PC-9 (cell line): ENCODE measurements around the gene CTIF. TPM values are rescaled to one million over a fixed set of nuclear protein-coding genes. Genes with fewer than 3 reads are reported as not detected.

Experiments
- BruUV-seq: library from RNA; stranded (reverse); fragments of 400-500 nt; replicated peaks from 2 replicates; lab custom pipeline; 2021; lab: Mats Ljungman, UMichigan
- CTCF ChIA-PET: fragments of 300-600 bp; sonication (Branson Sonifier 250); formaldehyde crosslinking; loops from one replicate; lab custom pipeline; 2022; ENCODE audit warnings: antibody characterized with exemption; lab: Charles Lee
- POLR2A ChIA-PET: fragments of 300-600 bp; sonication (Branson Sonifier 250); formaldehyde crosslinking; loops from one replicate; lab custom pipeline; 2022; ENCODE audit warnings: antibody characterized with exemption; ENCODE audit not compliant: unreplicated experiment; lab: Charles Lee
- DNase-seq, 2 experiments: peaks; one replicate each; pipeline versions ENCODE4 v3.0.0 to v3.0.0-alpha.2; 2015 to 2022; ENCODE audit warnings: mixed read lengths in 1 of 2
- H2AFZ ChIP-seq: fragments of 200-600 bp; sonication (generic); 2 replicates; pipeline ENCODE4 v1.8.1; 2017; ENCODE audit warnings: antibody characterized with exemption
- H3F3A ChIP-seq: fragments of 200-600 bp; sonication (generic); 2 replicates; pipeline ENCODE4 v1.8.1; 2017; ENCODE audit warnings: antibody characterized with exemption, mild to moderate bottlenecking, low read depth; ENCODE audit not compliant: insufficient read depth
- H3K27ac ChIP-seq: fragments of 200-600 bp; sonication (generic); 2 replicates; pipeline ENCODE4 v1.6.1; 2016; ENCODE audit warnings: mixed run types
- H3K27me3 ChIP-seq: fragments of 200-600 bp; sonication (generic); 2 replicates; pipeline ENCODE4 v1.6.1; 2016; ENCODE audit warnings: low read depth, mixed run types; ENCODE audit not compliant: insufficient read depth
- H3K36me3 ChIP-seq: fragments of 200-600 bp; sonication (generic); 2 replicates; pipeline ENCODE4 v1.6.1; 2016; ENCODE audit warnings: low read depth, mixed run types
- H3K4me1 ChIP-seq: fragments of 200-600 bp; sonication (generic); replicated peaks from 2 replicates; pipeline ENCODE4 v1.6.1; 2016; ENCODE audit warnings: mixed run types; ENCODE audit not compliant: insufficient read depth
- H3K4me2 ChIP-seq: fragments of 200-600 bp; sonication (generic); 2 replicates; pipeline ENCODE4 v1.6.1; 2017; ENCODE audit warnings: mixed run types
- H3K4me3 ChIP-seq: fragments of 200-600 bp; sonication (generic); 2 replicates; pipeline ENCODE4 v1.6.1; 2016; ENCODE audit warnings: mixed run types
- H3K79me2 ChIP-seq: fragments of 200-600 bp; sonication (generic); 2 replicates; pipeline ENCODE4 v1.6.1; 2017; ENCODE audit warnings: low read depth, mixed run types
- H3K9me2 ChIP-seq: fragments of 200-600 bp; sonication (generic); 2 replicates; pipeline ENCODE4 v1.8.1; 2017; ENCODE audit warnings: mild to moderate bottlenecking; ENCODE audit not compliant: insufficient read depth
- H3K9me3 ChIP-seq: fragments of 200-600 bp; sonication (generic); 2 replicates; pipeline ENCODE4 v1.8.1; 2016; ENCODE audit warnings: low read depth; ENCODE audit not compliant: insufficient read depth
- H4K20me1 ChIP-seq: fragments of 200-600 bp; sonication (generic); 2 replicates; pipeline ENCODE4 v1.8.1; 2017; ENCODE audit not compliant: insufficient read depth
- CTCF ChIP-seq: fragments of 200-600 bp; sonication (generic); conservative IDR thresholded peaks from 2 replicates; pipeline ENCODE4 v1.6.1; 2017; ENCODE audit warnings: mixed run types, antibody characterized with exemption, mild to moderate bottlenecking, moderate library complexity
- EZH2 ChIP-seq: fragments of 200-600 bp; sonication (generic); IDR thresholded peaks from 2 replicates; pipeline ENCODE4 v1.8.0; 2017; ENCODE audit warnings: antibody characterized with exemption, low read depth
- intact Hi-C: fragments of 100-400 bp; cut with micrococcal nuclease; formaldehyde crosslinking; loops from one replicate; pipeline ENCODE4 v1.10.0; 2022; ENCODE audit not compliant: unreplicated experiment
- total RNA-seq: library from RNA; stranded (reverse); gene quantifications from 2 replicates; pipeline ENCODE4 v1.2.3, GENCODE V29; 2021

The CTIF gene
- total RNA-seq, 1 experiment from 2014 or later, result 26.2 TPM

DNA sequence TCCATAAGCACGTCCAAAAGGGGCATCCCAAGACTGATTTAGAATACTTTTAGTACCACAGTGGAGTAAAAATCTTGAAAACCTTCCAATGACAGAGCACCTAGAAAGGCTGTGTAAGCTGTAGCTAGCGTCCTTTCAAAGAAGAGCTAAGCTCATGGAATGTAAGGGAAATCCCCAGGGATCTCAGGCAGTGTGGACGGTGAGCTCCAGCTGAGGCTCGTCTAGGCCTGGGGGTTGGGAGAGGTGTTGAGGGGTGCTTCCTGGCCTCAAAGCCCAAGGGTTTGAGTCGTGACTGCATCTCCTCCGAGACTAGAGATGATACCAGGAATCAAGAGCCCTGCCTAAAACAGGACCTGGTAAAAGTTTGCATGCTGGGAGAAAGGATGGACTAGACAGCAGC, 7.6 kb downstream of the CTIF start:
- Histone ChIP-seq H3F3A (peaks cover 20% of the 10 kb centered on the region), H3K9me2 (no peaks in the 10 kb centered on the region), H3K79me2 (peaks cover 16% of the 10 kb centered on the region), H3K9me3 (no peaks in the 10 kb centered on the region), H3K4me1 (peaks cover 40% of the 10 kb centered on the region), H3K36me3 (no peaks in the 10 kb centered on the region), H3K27me3 (no peaks in the 10 kb centered on the region), H4K20me1 (no peaks in the 10 kb centered on the region), H2AFZ (no peak overlapping the region), H3K27ac (no peak overlapping the region), H3K4me3 (no peak overlapping the region), H3K4me2 (no peak overlapping the region)
- POLR2A ChIA-PET, result no interaction called here
- TF ChIP-seq CTCF (no peak), EZH2 (no peak)
- intact Hi-C loops, result no loop called here
- CTCF ChIA-PET, result no interaction called here
- DNase-seq, result no peak
- BruUV-seq, result no TSS peak

GRCh38 chr18:48547531-48547981, 8.7 kb downstream of the CTIF start:
- Histone ChIP-seq H3K9me2 (no peaks in the 10 kb centered on the region), H4K20me1 (no peaks in the 10 kb centered on the region), H3K4me1 (peaks cover 29% of the 10 kb centered on the region), H3F3A (peaks cover 9% of the 10 kb centered on the region), H3K4me3 (no peak overlapping the region), H3K79me2 (peaks cover 9% of the 10 kb centered on the region; the same call in 1 of the 2 replicates), H3K9me3 (no peaks in the 10 kb centered on the region), H2AFZ (no peak overlapping the region), H3K4me2 (no peak overlapping the region), H3K27ac (no peak overlapping the region), H3K27me3 (no peaks in the 10 kb centered on the region), H3K36me3 (no peaks in the 10 kb centered on the region)
- CTCF ChIA-PET, result interaction anchor here (0.6 kb wide), 1 partner anchor 128 kb away, joined by 3 read pairs; no protein-coding TSS in a partner anchor
- intact Hi-C loops, result no loop called here
- no peak for TF ChIP-seq CTCF
- no peak for TF ChIP-seq EZH2
- POLR2A ChIA-PET, result interaction anchor here (0.7 kb wide), 1 partner anchor 59 kb away, joined by 3 read pairs; no protein-coding TSS in a partner anchor
- DNase-seq, result no peak
- no TSS peak for BruUV-seq

DNA sequence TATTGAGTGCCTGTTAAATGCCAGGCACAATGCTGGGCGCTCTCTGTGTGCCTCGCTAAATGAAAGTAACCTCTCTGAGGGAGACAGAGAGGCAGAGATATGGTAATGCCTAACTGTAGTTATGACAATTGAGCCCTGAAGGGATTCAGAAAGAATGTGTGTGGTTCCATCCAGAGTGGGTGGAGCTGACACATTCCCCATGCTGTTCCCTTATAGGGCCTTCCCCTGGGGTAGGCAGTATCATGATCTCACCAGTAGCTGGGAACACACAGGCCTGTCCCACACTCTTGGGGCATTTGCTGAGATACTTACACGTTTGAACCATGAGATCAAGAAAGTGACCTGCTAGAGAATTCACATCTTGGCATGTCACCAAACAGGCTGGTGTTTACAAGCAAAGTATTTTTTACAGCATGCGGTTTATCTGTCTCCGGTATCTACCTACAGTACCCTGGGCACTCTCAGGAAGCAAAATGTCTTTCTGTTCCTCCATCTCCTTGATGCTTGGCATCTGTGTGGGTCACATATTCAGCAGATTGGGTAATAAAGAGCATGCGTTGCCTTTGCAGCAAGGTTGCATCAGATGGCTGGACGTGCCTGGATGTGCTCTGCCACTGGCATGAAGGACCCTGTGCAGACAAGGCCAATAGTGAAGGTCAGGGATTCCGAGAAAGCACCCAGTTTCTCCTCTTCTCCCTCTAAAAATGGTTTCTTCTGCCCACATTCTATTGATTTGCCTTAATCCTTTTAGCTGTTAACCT, 9.4 kb downstream of the CTIF start:
- Histone ChIP-seq H3K4me3 (no peak overlapping the region), H2AFZ (no peak overlapping the region), H3K79me2 (peaks cover 9% of the 10 kb centered on the region; the same call in 1 of the 2 replicates), H3K9me3 (no peaks in the 10 kb centered on the region), H3K36me3 (no peaks in the 10 kb centered on the region), H4K20me1 (no peaks in the 10 kb centered on the region), H3F3A (peaks cover 3% of the 10 kb centered on the region; the same call in 1 of the 2 replicates), H3K9me2 (no peaks in the 10 kb centered on the region), H3K27ac (peak overlapping the region; percentile 17; the same call in 1 of the 2 replicates), H3K4me1 (peaks cover 22% of the 10 kb centered on the region), H3K27me3 (no peaks in the 10 kb centered on the region), H3K4me2 (no peak overlapping the region)
- BruUV-seq, result no TSS peak
- intact Hi-C loops, result no loop called here
- ChIA-PET POLR2A (interaction anchor here (0.7 kb wide), 1 partner anchor 60 kb away, joined by 3 read pairs; no protein-coding TSS in a partner anchor), CTCF (no interaction called here)
- peak; percentile 37 to 67 for DNase-seq
- TF ChIP-seq CTCF (no peak), EZH2 (no peak)
